ENCODE data around the gene DDX51.

- no peak for TF ChIP-seq EZH2 (IDR thresholded peaks at IDR 0.05; ENCODE audit: insufficient read depth, poor library complexity, severe bottlenecking)
- no peak for TF ChIP-seq EZH2phosphoT487 (IDR thresholded peaks at IDR 0.05; ENCODE audit: insufficient read depth, low read depth)
These were observed 35.6 kb upstream of the DDX51 start for GRCh38 chr12:132179431-132180362.
